Ramos (cell line): ENCODE data around the gene BSX.

ENCODE experiments used
- in situ Hi-C: fragments of 300-500 bp; cut with MboI; formaldehyde crosslinking; loops from one replicate; pipeline ENCODE4 v1.14.3; 2022; ENCODE audit warnings: low sequenced_read_pairs; ENCODE audit not compliant: unreplicated experiment

The BSX gene

GRCh38 chr11:122976061-122976733 lies 5.4 kb downstream of the BSX start:
- in situ Hi-C loops: no loop called here

- in situ Hi-C loops: no loop called here
These were observed 17.7 kb downstream of the BSX start for GRCh38 chr11:122963961-122964360.

GRCh38 chr11:122954455-122954854 lies 27.2 kb downstream of the BSX start:
- in situ Hi-C loops: no loop called here

GRCh38 chr11:122951211-122951610 lies 30.4 kb downstream of the BSX start:
- in situ Hi-C loops: no loop called here

GRCh38 chr11:122938557-122938956 lies 43.1 kb downstream of the BSX start:
- in situ Hi-C loops: loop anchor here (10.0 kb wide), 1 partner anchor 56 kb away; no protein-coding TSS in a partner anchor

GRCh38 chr11:122937983-122938382 lies 43.7 kb downstream of the BSX start:
- in situ Hi-C loops: loop anchor here (10.0 kb wide), 1 partner anchor 57 kb away; no protein-coding TSS in a partner anchor

- in situ Hi-C loops: loop anchor here (10.0 kb wide), 1 partner anchor 61 kb away; no protein-coding TSS in a partner anchor
These were observed 48.2 kb downstream of the BSX start for GRCh38 chr11:122933416-122933815.

- in situ Hi-C loops: loop anchor here (10.0 kb wide), 1 partner anchor 63 kb away; no protein-coding TSS in a partner anchor
These were observed 50.1 kb downstream of the BSX start for GRCh38 chr11:122931510-122931909.
